Measurements from ENCODE around the gene TPGS2.
"Not testable (repeated sequence)": the region's sequence is repeated elsewhere in the genome, so short reads cannot be mapped to it uniquely, and the experiment has no call there.

TPGS2 gene

GRCh38 chr18:36821681-36822080 lies 7.1 kb downstream of the TPGS2 start:
- no peak for DNase-seq

DNA sequence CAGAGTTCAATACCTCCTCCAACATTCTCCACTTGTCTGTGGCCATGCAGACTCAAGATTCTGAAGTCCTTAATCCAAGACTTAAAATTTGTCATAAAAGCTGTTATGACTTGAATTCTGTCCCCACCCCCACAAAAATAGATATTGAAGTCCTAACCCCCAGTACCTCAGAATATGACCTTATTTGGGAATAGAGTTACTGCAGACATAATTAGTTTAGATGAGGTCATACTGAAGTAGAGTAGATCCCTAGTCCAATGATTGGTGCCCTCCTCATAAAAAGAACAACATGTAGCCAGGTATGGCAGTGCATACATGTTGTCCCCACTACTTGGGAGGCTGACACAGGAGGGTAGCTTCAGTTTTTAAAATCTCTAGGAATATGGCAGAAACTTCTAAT lies 9.2 kb downstream of the TPGS2 start:
- DNase-seq, result no peak

DNA sequence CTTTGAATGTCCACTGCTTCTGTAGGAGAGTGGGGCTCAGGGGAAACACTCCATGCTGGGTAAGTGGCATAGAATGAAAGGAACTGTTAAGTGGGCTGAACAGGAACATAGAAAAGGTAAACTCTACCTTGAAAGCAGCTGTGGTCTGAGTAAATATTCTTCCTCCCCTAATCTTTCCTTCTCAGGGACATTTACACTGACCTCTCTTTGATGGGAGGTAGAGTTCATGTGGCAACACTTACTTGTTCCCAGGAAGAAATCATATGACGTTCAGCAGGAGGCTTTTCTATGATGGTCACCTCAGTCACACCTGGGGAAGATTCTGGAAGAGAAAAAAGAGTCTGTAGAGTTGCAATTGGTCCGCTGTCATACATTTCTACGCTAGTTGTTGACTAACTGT lies 10.2 kb downstream of the TPGS2 start:
- DNase-seq, result no peak

- no peak for DNase-seq
Observed at GRCh38 chr18:36817039-36817438, 11.8 kb downstream of the TPGS2 start.

DNA sequence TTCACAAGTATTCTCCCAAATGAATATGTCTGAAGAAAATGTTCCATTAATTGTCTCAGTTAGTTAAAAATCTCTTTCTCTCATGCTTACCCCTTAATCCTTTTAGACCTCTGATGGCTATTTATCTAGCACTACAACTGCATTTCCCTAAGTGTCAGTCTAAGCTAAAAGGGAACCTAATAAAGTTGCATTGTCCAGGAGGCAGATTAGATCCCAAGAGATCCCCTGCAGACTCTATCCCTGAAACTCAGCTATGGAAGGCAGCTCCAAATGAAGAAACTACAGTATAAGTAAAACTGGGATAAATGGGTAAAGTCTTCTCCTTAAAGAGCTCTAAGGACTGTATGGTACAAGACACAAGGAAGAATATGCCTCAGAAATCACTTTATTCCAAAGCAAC lies 12.7 kb downstream of the TPGS2 start:
- not testable (repeated sequence) for DNase-seq

DNA sequence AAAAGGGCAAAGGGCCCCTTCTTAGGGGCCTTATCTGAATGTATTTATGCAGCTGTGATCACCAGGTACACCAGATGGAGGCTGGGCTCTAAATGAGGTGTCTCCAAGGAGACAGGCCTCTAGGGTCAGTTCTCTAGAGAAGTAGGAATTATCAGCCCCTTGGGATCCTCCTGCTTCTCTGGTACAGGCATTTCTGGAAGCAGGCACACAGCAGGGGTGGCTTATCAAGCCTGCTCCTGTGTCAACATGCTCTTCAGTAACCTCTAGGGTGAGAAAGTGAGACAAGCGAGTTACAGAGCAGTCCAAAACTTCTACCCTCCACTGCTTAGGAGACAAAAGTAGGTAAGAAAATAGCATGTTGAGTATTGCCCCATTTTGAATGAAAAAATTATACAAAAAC lies 13.8 kb downstream of the TPGS2 start:
- no peak for DNase-seq

DNA sequence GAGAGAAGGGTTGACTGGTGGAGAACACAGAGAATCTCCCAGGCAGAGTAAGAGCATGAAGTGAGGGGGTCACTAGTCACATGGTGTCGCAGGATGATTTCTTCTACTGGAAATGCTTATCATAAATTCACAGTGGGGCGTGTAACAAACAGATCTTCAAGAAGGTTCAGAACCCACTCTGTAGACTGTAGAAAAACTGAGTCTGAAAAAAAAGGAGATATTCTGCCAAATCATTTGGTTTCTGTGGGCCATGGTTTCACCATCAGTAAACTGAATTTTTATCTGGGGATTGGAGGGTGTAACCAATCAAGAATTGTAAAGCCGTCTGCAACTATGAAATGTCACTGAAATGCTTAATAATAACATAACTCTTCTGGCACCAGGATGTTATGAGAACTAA lies 15.0 kb downstream of the TPGS2 start:
- DNase-seq, result no peak

- DNase-seq, result no peak
Observed at GRCh38 chr18:36813101-36813775, 15.6 kb downstream of the TPGS2 start.

DNA sequence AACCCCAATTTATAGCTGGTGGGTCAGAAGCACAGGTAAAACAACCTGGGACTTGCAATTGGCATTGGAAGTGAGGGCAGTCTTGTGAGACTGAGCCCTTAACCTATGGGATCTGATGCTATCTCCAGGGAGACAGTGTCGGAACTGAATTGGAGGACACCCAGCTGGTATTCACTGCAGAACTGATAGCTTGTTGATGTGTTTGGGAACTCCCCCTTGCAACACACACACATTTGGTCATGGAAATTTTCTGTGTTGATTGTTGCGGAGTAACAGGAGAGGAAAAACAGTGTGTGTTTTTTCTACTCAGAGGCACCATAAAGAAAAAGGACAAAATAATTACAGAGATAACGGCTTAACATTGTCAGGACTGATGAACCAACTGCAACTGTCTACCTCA lies 16.1 kb downstream of the TPGS2 start:
- DNase-seq, result no peak

- no peak for DNase-seq
Observed at GRCh38 chr18:36811955-36812354, 16.8 kb downstream of the TPGS2 start.

GRCh38 chr18:36811430-36811829 lies 17.4 kb downstream of the TPGS2 start:
- no peak for DNase-seq

GRCh38 chr18:36809590-36810381 lies 19.0 kb downstream of the TPGS2 start:
- DNase-seq, result peak; percentile 74

GRCh38 chr18:36808681-36809080 lies 20.1 kb downstream of the TPGS2 start:
- DNase-seq, result no peak

- DNase-seq, result no peak
Observed at GRCh38 chr18:36805105-36805504, 23.7 kb downstream of the TPGS2 start.

GRCh38 chr18:36798738-36799473 lies 29.9 kb downstream of the TPGS2 start:
- DNase-seq, result no peak

- no peak for DNase-seq
Observed at GRCh38 chr18:36792634-36793283, 36.0 kb downstream of the TPGS2 start.

- no peak for DNase-seq
Observed at GRCh38 chr18:36786686-36787085, 42.1 kb downstream of the TPGS2 start.

DNA sequence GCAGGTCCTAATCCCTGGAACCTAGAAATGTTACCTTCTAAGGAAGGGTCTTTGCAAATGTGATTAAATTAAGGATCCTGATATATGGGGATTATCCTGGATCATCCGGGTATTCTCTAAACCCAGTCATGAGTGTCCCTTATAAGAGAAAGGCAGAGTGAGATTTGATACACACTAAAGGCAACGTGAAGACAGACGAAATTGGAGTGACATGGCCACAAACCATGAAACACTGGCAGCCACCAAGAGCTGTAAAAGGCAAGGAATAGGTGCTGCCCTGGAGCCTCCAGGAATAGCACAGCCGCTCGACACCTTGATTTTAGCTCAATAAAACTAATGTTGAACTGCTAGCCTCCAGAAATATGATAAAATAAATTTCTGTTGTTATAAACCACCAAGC lies 45.0 kb downstream of the TPGS2 start:
- no peak for DNase-seq

GRCh38 chr18:36782710-36783109 lies 46.1 kb downstream of the TPGS2 start:
- DNase-seq, result no peak

DNA sequence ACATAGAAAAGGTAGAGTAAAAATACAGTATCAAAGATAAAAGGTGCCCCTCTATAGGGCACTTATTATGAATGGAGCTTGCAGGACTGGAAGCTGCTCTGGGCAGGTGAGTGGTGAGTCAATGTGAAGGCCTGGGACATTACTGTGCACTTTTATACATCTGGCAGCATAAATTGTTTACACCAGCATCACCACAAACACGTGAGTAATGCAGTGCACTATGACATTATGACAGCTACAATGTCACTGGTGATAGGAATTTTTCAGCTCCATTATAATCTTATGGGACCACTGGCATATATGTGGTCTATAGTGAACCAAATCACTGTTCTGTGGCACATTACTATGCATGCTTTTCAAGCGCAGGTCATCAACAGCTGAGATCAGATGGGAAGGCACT lies 48.1 kb downstream of the TPGS2 start:
- no peak for DNase-seq

DNA sequence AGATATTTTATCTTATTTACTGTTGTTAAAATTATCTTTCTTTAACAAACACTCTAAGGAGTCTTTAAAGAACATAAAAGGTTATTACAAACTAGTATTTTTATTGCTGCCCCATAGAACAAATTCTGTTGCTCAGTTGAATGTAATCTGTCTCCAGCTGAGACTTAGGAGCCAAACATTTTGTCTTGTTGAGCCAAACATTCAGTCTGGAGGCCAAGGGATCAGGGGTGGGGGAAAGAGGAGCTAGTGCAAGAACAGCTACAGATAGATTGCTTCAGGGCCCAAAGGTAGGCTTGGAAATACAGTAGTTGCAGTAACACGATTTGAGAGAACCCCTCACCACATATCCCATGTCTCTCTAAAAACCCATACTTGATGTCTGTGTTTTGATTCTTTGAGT lies 51.2 kb downstream of the TPGS2 start:
- no peak for DNase-seq

GRCh38 chr18:36776650-36777049 lies 52.2 kb downstream of the TPGS2 start:
- DNase-seq, result no peak

DNA sequence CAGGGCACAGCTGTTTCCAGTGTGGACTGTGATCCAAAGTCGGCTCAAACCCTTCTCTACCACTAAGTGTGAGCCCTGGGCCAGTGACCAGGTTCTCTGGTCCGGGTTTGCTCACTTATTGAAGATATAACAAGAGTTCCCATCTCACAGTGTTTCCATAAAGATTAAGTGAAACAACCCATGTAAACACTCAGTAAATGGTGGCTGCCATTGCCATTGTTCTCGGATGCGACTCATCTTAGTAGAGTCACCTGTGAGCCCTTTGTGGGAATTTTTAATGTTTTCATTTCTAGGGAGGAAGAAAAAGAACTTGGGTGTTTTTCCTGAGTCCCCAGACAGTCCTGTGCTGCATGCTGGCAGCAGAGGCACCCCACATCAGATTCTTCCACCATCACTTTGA lies 53.4 kb downstream of the TPGS2 start:
- no peak for DNase-seq

Measured in RPMI8226 (cell line).